Measurements from ENCODE around the gene RSPO4.

DNA sequence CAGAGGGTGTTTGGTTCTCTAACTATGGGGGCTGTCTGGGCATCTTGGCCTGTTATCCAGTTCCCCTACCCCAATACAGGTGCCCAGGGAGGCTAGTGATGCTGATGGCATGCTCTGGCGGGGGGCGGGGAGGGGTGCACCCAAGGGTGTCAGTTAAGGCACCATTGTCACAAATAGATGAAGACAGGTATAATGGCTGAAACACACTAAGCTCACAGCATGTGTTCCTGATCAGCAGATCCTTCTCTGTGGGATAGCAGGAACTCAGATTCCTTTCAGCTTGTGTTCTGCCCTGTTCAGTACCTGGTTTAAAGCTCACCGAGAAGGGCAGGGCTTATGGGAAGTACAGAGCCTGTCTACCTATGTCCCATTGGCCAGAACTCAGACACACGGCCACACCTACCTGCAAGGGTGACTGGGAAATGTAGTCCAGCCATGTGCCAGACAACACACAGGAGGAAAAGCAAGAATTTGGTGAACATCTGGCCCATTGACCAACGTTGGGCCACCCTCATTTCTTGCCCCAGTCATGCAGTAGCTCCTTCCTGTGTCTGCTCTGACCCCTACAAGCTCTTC, 3.4 kb upstream of the RSPO4 start:
- TF ChIP-seq, protein P1, sequence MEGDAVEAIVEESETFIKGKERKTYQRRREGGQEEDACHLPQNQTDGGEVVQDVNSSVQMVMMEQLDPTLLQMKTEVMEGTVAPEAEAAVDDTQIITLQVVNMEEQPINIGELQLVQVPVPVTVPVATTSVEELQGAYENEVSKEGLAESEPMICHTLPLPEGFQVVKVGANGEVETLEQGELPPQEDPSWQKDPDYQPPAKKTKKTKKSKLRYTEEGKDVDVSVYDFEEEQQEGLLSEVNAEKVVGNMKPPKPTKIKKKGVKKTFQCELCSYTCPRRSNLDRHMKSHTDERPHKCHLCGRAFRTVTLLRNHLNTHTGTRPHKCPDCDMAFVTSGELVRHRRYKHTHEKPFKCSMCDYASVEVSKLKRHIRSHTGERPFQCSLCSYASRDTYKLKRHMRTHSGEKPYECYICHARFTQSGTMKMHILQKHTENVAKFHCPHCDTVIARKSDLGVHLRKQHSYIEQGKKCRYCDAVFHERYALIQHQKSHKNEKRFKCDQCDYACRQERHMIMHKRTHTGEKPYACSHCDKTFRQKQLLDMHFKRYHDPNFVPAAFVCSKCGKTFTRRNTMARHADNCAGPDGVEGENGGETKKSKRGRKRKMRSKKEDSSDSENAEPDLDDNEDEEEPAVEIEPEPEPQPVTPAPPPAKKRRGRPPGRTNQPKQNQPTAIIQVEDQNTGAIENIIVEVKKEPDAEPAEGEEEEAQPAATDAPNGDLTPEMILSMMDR (IDR thresholded peaks at IDR 0.05) = no peak
- TF ChIP-seq POLR2A (IDR thresholded peaks at IDR 0.05) (no peak), EP300 (IDR thresholded peaks at IDR 0.05) (no peak), POLR2AphosphoS5 (IDR thresholded peaks at IDR 0.05) (no peak)

Data from gastroesophageal sphincter (tissue), 3 donors.